HG02970 (cell line): Measurements from ENCODE around the gene CMAS.
"Not testable (repeated sequence)": the region's sequence is repeated elsewhere in the genome, so short reads cannot be mapped to it uniquely, and the experiment has no call there.

Experiments used
- ATAC-seq: cut with Tn5 transposase; IDR thresholded peaks from one replicate; pipeline ENCODE4 v1.9.1; 2021; ENCODE audit warnings: mild to moderate bottlenecking, moderate library complexity, moderate number of reproducible peaks; ENCODE audit not compliant: unreplicated experiment, low FRiP score

Gene CMAS

DNA sequence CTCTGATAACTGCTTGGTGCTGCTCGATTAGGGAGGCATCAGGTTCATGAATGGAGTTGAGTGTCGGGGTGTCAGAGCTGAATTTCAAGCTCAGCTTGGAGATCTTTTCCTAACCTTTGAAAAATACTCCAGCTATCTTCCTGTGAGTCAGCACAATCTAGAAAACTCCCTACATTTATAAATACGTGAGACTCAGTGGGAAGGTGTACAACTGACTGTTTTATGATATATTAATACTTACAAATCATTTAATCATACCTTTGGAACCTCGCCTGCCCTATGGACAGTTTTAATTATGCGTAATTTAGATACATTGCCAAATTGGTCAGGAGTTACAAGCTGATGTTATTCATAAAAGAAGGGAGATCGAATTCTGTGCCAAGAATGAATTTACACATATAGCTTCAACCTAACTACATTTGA lies 961 bp downstream of the CMAS start:
- ATAC-seq = no peak

DNA sequence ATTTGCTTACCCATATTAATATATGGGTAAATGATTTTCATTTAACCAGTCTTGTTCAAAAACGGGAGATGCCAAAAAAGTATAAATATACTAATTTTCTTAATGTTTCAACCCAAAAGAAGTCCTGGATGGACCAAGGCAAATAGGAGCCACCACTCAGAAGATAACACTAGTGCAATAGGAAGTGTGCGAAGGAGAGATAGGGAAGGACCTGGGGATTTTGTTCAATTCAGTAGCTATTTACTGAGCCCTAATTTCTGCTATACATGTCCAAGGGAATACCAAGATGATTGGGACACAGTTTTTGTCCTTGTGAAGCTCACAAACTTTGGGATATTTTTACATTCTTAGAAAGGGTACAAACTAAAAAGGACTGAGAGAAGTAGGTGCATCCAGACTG lies 1.5 kb downstream of the CMAS start:
- ATAC-seq = no peak

DNA sequence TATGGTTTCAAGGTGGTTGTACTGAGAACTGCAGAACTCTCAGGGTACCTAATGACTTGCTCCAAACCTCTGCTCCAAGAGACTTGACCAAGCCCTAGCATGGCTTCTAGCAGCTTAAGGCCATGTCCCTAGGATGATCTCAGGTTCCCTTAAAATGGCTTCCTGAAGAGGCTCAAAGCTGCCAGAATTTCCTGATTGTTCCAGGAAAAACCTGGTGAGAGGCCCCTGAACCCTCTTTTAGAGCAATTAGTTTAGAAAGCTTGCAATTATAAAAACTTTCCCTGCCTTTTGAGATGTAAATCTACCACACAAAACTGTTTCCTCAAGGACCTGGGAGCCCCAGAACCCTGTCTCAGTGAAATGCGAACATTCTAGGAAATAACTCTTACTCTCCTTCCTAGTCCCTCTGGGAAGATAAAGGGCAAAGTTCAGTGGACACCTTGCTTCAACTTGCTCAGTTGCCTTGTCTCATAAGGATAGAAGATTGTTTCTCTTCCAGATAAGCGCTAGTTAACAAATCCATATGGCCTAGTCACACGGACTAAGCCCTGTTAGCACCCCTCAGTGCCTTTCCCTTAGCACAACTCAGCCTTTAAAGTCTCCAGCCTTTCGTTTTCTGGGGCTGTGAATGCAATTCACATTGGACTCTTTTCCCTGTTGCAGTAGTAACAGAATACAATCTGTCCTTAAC lies 2.5 kb downstream of the CMAS start:
- no peak for ATAC-seq

DNA sequence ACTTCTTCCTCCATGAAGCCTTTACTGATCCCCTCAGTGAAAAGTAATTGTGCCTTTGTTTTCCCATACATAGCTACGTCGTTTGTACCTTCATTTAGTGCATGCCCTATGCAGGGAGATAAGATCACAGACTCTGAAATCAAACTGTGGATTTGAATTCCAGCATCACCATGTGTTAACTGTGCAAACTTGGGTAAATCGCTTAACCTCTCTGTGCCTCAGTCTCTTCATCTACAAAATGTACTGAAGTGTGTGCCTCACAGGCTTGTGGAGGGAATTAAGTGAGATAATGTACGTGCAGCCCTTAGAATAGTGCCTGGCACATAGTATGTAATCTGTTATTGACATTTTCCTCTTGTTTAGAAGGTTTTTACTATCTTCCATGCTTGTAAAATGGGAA lies 4.1 kb downstream of the CMAS start:
- no peak for ATAC-seq

DNA sequence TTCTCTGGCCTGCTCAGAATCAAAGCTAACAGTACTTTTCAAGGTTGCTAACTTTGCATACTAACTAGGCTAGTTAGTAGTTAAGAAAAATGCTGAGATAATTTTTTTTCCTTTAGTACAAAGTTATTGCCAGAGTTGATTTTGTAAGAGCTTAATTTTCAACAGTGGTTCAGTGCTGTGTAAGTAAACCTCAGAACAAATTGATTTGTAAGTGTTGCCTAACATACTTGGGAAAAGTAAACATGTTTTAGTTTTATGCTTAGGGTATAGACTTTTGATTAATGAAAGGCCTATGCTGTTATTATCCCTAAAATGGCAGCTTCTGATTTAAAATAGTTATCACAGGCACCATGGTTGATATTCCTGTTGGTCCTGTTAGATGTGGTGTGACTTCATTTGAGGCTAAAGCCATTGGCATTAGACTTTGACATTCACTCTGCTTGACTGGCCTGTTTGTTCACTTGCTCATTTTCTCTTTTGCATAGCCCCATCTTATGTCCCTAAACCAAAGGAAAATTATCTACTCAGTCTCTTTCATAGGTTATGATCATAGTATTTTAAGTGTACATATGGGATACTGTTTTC lies 5.2 kb downstream of the CMAS start:
- no peak for ATAC-seq

DNA sequence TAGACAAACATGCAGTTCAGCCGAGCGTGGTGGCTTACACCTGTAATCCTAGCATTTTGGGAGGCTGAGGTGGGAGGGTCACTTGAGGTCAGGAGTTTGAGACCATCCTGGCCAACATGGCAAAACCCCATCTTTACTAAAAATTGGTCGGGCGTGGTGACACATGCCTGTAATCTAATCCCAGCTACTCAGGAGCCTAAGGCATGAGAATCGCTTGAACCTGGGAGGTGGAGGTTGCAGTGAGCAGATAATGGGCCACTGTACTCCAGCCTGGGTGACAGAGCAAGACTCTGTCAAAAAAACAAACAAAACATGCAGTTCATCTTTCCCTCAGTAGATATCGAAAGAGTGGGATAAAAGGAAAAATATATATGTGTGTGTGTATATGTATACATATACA lies 7.0 kb downstream of the CMAS start:
- not testable (repeated sequence) for ATAC-seq

DNA sequence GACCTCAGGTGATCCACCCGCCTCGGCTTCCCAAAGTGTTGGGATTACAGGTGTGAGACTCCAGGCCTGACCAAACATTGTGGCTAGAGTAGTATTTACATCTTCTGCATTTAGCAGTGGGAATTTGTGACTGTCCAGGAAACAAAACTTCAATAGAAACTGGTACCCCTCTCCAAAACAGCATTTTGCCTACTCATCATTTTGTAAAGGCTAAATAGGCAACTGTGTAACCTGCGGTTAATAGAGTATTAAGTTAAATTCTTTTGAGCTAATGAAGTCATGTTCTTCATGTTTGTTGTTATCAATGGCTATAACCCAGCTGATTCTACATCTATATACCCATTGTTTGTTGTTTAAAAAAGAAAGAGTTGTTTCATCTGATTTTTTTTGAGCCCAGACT lies 8.1 kb downstream of the CMAS start:
- no peak for ATAC-seq

DNA sequence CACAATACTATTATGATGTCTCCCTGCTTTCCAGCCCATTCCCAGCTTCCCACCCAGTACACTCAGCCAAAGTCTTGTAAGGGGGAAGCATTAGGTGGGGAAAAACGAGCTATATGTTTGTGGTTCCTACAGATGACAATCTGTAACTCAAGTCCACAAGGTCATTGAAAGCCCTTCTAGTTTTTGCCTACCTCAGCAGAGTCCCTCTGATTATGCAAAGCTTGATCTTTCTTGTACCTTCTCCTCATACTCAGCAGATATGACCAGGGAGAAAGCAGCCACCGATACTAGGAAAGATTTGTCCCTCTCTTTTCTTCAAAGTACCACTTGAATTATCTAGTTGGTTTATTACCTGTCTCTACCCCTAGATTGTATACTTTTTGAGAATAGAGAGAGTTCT lies 10.6 kb downstream of the CMAS start:
- no peak for ATAC-seq

DNA sequence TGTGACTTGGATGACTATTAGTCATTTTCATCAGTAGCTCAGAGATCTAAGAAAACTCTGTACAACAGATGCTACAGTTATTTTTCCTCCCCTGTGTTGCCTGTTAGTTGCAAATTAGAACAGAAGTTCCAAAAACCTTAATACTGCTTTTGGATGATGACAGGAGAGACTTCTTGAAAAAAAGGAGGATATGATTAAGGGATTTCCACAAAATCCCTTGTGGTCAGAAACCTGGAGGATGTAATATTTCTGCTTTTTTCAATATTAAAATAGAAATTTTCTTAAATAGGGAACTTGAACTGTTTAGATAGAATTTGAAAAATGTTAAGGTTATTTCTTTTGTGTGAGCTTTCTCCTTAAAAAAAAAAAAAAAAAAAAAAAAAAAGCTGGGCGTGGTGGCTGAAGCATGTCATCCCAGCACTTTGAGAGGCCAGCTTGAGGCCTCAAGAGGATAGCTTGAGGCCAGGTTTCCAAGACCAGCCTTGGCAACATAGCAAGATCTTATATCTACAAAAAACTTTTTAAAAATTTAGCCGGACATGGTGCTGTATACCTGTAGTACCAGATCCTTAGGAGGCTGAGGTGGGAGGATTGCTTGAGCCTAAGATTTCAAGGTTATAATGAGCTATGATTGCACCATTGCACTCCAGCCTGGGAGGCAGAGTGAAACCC lies 14.1 kb downstream of the CMAS start:
- no peak for ATAC-seq

DNA sequence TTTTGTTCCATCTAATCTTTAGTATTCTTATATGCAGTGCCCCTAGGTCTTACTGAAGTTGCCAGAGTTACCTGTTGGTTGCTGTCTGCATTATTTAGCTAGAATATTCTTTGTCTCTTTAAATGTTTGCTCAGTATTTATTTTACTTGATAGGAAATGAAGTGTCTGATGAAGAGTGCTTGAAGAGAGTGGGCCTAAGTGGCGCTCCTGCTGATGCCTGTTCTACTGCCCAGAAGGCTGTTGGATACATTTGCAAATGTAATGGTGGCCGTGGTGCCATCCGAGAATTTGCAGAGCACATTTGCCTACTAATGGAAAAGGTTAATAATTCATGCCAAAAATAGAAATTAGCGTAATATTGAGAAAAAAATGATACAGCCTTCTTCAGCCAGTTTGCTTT lies 18.9 kb downstream of the CMAS start:
- ATAC-seq = no peak

DNA sequence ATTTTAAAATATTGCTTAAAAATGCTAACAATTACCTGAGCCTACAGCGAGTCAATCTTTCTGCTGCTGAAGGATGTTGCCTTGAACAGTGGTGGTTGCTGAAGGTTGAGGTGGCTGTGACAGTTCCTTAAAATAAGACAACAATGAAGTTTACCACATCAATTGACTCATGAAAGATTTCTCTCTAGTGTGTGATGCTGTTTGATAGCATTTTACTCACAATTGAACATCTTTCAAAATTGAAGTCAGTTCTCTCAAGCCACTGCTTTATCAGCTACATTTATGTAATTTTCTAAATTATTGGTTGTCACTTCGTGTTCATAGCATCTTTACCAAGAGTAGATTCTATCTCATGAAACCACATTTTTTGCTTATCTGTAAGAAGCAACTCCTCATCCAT lies 20.3 kb downstream of the CMAS start:
- ATAC-seq = no peak

DNA sequence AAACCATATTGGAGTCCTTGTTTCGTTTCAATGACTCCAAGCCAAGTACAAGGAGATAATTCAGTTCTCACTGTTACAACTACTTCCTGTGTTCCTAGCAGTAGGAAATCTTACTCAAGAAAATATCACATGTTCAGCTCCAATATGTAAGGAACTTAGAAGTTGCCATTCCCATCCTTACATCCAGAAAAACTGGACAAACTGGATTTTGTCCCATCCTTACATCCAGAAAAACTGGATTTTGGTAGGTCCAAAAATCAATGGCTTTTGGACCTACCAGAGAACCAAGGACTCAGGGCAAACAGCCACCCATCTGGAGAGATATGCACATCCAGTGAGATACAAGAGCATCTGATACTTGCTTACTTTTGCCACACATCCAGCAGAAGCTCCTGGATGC lies 23.8 kb downstream of the CMAS start:
- no peak for ATAC-seq

DNA sequence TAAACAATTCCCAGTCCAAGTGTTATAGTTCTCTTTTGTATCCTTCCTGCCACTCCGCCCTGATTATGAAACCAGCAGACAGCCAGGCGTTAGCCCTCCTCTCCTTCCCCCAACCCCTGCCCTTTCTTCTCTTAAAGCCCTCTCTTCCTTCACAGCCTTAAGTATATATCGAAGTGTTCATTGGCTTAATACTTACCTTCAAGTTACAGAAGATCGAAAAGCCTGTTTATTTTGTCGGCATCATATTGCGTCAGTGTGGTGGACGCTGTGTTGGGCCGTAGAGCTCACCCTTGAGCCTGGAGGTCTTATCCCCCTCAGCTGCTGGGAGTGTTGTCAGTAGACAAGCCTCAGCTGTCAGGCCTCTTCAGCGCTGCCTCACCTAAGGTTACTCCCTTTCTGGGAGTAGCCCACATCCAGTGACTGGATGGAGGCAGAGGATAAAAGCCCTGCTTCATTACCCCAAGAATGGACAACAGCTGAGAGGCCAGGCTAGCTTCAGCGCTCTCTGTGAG lies 36.2 kb downstream of the CMAS start:
- no peak for ATAC-seq

DNA sequence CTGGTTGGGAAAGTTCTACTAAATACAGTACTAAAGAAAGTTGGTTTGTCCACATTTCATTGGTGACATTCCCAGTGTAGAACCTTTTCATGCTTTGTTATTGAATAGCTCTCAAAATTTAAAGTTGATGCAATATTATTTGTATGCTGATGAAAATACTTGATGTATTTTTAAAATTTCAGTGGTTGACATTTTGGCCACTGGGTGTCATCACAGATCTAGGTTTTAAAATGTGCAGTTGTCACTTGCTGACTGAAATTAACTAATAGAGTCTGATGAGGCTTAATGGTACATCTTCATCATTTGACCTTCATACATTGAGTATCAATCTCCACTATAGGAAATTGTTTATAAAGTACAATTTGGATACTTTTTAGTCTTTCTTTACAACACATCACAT lies 37.1 kb downstream of the CMAS start:
- ATAC-seq = no peak

DNA sequence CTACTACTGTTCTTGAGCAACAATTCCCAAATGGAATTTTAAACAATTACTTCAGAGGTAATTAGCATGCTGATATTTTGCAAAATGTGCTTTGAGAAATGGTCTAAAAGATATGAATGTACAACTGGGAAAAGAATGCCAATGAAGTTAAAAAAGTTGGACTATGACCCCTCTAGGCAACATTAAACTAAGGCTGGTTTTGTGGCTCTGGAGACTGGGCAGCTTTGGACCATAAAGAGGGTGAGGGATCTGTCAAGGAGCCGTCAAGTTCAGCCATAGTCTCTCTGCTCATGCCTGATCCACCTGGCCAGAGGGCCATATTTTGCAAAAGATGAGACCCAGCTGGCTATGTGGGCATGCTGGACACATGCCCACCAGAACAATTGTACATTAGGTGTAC lies 38.8 kb downstream of the CMAS start:
- ATAC-seq = no peak

DNA sequence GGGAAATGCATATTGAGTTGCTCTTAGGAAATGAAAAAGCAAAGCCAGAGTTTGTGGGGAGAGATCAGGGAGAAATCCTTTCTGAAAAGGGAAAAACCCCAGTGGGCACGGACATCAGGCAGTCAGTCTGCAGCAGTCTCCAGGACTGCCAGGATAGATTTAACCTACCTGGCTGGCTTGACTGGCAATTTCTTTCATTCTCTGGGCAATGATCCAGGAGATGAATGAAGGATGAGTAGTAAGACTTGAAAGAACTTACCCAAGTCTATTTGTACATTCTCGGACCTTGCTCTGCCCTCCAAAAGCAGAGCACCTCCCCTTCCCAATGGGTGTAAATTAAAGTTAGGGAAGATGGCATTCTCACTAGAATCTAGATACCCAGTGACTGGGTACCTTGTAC lies 42.9 kb downstream of the CMAS start:
- ATAC-seq = no peak

DNA sequence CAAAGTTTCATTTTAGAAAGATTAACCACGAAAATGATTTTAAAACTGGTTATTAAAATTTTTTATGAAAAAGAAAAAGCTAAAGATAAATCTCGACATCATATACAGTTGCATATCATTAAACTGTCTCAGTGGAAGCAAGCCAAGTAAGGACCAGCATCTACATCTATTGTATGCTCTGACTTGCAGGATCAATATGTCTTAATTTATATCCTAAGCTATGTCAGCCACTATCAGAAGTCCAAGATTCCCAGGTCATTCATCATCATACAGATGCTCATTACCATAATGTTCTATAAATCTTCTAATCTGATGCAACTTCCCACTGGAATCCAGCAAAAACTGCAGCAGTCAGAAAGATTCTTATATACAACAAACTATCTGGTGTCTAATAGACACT lies 43.5 kb downstream of the CMAS start:
- ATAC-seq = no peak

DNA sequence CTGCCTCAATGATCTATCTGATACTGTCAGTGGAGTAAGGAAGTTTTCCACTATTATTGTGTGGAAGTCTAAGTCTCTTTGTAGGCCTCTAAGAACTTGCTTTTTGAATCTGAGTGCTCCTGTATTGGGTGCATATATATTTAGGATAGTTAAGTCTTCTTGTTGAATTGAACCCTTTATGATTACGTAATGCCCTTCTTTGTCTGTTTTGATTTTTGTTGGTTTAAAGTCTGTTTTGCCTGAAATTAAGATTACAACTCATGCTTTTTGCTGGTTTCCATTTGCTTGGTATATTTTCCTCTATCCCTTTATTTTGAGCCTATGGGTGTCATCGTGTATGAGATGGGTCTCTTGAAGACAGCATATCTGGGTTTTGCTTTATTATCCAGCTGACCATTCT lies 53.0 kb downstream of the CMAS start:
- ATAC-seq = not testable (repeated sequence)

DNA sequence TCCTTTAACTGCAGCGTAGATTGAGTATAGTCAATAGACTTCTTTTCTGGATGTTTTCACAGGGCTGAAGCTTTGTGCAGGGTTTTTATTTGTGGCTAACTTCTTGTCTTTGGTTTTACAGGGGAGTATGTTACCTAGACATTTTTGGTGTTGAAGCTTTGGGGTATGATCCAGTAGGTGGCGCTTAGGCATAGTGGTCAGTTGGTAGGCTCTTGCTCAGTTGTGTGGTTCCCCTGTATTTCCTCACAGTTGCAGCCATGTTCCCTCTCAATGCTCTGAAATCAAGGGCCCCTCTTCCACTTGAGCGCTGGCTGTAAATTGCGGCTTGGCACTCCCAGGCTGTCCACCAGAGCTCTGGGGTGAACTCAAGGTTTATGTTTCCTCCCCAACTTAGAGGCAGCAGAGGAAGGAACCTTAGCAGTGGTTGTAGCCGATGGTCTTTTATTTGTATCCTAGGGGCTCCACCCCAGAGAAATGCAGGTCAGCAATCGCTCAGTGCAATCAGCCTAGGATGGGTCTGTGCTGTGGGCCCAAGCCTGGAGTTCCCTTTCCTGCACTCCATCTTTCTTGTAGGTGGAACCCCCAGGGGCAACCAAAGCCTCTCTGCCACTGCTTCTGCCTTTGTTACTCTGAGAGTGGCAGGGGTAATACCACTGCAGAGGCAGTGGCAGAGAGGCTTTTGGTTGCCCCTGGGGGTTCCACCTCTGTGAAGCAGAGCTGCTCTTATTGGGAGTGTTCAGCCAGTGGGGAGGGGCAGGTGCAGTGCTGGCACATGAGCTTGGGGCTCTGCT lies 55.1 kb downstream of the CMAS start:
- no peak for ATAC-seq

DNA sequence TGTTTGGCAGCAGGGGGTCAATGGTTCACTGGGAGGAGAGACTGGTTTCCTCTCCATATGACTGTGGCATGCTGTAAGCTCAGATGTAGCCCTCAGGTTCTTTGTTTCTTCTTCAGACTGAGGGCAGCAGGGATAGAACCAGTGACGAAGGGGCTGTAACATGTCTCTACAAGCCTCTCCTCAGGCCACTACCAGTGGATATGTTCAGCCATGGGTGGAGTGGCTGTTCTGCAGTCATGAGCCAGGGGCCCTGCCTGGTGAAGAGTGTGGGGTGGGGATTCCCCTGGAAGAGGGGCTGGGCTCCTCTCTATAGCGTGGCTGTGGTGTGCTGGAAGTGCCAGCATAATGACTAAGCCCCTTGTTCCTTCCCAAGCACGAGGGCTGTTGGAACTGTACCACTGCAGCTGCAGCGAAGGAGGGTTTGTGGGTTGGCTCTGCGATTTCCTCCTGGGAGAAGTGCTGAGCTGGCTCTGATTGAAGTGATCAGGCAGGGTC lies 55.8 kb downstream of the CMAS start:
- ATAC-seq = no peak

DNA sequence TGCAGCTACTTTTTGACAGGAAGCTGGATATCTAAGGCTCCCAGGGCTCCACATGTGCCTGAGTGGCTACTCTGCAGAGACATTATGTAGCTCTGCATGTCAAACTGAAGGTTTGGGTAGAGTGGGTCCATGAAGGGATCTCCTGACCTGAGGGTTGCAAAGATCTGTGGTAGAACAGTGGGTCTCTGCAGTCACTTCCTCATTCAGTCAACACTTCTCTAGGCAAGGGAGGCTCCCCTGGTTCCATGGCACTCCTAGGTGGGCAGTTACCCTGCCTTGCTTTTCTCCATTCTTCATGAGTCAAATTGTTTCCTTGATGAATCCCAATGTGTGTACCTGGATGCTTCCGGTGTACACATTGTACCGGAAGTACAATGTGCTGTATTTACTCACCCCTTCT lies 57.4 kb downstream of the CMAS start:
- ATAC-seq = no peak
